Caco-2 (cell line): Measurements from ENCODE around the gene H1-8. TPM values are rescaled to one million over a fixed set of nuclear protein-coding genes. Genes with fewer than 3 reads are reported as not detected.

ENCODE experiments used
- BruUV-seq: library from RNA; stranded (reverse); fragments of 400-500 nt; replicated peaks from 2 replicates; lab custom pipeline; 2021; lab: Mats Ljungman, UMichigan
- CTCF ChIA-PET: fragments of 300-600 bp; sonication (Branson Sonifier 250); formaldehyde crosslinking; loops from one replicate; lab custom pipeline; 2022; ENCODE audit warnings: antibody characterized with exemption; lab: Charles Lee
- POLR2A ChIA-PET: fragments of 300-600 bp; sonication (Branson Sonifier 250); formaldehyde crosslinking; loops from one replicate; lab custom pipeline; 2022; ENCODE audit warnings: antibody characterized with exemption; lab: Charles Lee
- DNase-seq, 2 experiments: peaks; one replicate each; pipeline versions ENCODE4 v3.0.0 to v3.0.0-alpha.2; 2020 to 2022
- H3K27me3 ChIP-seq: replicated peaks from 2 replicates; pipeline ENCODE4 v1.6.0; 2011; ENCODE audit warnings: low read length; ENCODE audit not compliant: control insufficient read depth, insufficient read depth
- H3K36me3 ChIP-seq: 2 replicates; pipeline ENCODE4 v1.5.1; 2011; ENCODE audit warnings: low read length; ENCODE audit not compliant: control insufficient read depth, insufficient read depth
- H3K4me1 ChIP-seq: fragments of 250-450 bp; sonication (Bioruptor Pico); 2 replicates; pipeline ENCODE4 v1.5.1; 2020; ENCODE audit warnings: mild to moderate bottlenecking
- H3K4me3 ChIP-seq: 2 replicates; pipeline ENCODE4 v1.5.1; 2011; ENCODE audit warnings: low read depth, mild to moderate bottlenecking, control low read depth, low read length
- H3K9me3 ChIP-seq: fragments of 250-450 bp; sonication (Bioruptor Pico); 2 replicates; pipeline ENCODE4 v1.5.1; 2020; ENCODE audit warnings: mild to moderate bottlenecking, moderate library complexity
- H3K27ac Mint-ChIP-seq: one replicate; pipeline ENCODE4 v1.8.0; 2022; ENCODE audit warnings: mixed read lengths; ENCODE audit not compliant: unreplicated experiment
- H3K27me3 Mint-ChIP-seq: one replicate; pipeline ENCODE4 v1.8.0; 2022; ENCODE audit warnings: mixed read lengths; ENCODE audit not compliant: insufficient read depth, unreplicated experiment
- H3K36me3 Mint-ChIP-seq: one replicate; pipeline ENCODE4 v1.8.0; 2022; ENCODE audit warnings: mild to moderate bottlenecking, mixed read lengths; ENCODE audit not compliant: insufficient read depth, unreplicated experiment
- H3K4me1 Mint-ChIP-seq: one replicate; pipeline ENCODE4 v1.8.0; 2022; ENCODE audit warnings: low read depth, mixed read lengths; ENCODE audit not compliant: unreplicated experiment
- H3K4me3 Mint-ChIP-seq: one replicate; pipeline ENCODE4 v1.8.0; 2022; ENCODE audit warnings: mild to moderate bottlenecking, moderate library complexity, mixed read lengths; ENCODE audit not compliant: unreplicated experiment
- H3K9me3 Mint-ChIP-seq: one replicate; pipeline ENCODE4 v1.8.0; 2022; ENCODE audit warnings: mixed read lengths; ENCODE audit not compliant: unreplicated experiment
- CTCF ChIP-seq, 2 experiments: fragments of 200-600 bp in 1 of 2; IDR thresholded peaks; 1 replicate in 1 of 2; 2 replicates in 1 of 2; pipeline versions ENCODE4 v1.5.1 to v1.8.0; 2011 to 2022; ENCODE audit warnings: antibody characterized with exemption in 1 of 2, control low read depth in 1 of 2, inconsistent platforms in 1 of 2, low read depth in 1 of 2, low read length in 1 of 2, mild to moderate bottlenecking in 1 of 2, moderate library complexity in 1 of 2; ENCODE audit not compliant: insufficient read depth in 1 of 2, severe bottlenecking in 1 of 2, unreplicated experiment in 1 of 2
- intact Hi-C: fragments of 100-400 bp; cut with micrococcal nuclease; formaldehyde crosslinking; loops from one replicate; pipeline ENCODE4 v1.10.0; 2022; ENCODE audit not compliant: unreplicated experiment
- total RNA-seq: library from RNA; stranded (reverse); gene quantifications from 2 replicates; pipeline ENCODE4 v1.2.3, GENCODE V29; 2022

The H1-8 gene
- total RNA-seq, 1 experiment from 2014 or later: not detected

DNA sequence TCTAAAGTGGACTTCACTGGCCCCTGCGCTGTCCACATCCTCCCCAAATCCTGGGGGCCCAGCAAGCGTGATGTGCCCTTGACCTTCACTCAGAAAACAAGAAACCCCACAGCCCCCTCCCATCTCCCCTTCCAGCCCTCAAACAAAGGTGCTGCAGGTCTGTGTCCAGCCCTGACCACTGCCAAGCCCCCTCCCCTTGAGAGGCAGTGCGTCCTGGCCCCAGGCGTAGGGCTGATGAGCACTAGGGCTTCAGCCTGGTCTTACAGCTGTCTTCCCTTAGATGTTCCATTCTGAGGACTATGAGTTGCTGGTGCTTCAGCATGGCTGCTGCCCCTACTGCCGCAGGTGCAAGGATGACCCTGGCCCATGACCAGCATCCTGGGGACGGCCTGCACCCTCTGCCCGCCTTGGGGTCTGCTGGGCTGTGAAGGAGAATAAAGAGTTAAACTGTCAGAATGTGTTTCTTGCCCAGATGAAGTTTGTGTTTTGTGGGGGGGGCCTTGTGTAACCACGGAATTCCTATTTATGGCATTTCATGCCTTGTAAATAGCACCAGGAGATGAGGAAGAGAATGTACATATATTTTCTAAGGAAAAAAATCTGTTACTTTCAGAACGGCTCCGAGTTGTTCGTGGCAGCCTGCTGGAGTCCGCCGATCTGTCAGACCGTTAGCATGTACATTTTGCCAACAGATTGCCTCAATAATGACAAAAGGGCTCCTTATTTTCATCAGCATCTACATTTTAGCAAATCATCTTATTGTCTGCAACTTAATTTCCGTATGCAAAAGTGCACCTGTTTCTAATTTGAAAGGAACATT, 22.9 kb upstream of the H1-8 start:
- TF ChIP-seq CTCF (IDR thresholded peaks at IDR 0.05; ENCODE audit: insufficient read depth in 1 of 2, low read depth in 1 of 2, low read length in 1 of 2, severe bottlenecking in 1 of 2, unreplicated experiment in 1 of 2): no peak
- no peaks in the 10 kb centered on the region for H3K36me3 ChIP-seq
- ChIA-PET POLR2A (no interaction called here), CTCF (no interaction called here)
- no peaks in the 10 kb centered on the region for H3K9me3 ChIP-seq
- intact Hi-C loops: no loop called here
- DNase-seq: no peak
- BruUV-seq: no TSS peak
- H3K4me1 Mint-ChIP-seq: no peaks in the 10 kb centered on the region
- no peak overlapping the region for H3K27ac Mint-ChIP-seq
- H3K4me3 Mint-ChIP-seq: no peak overlapping the region
- H3K27me3 Mint-ChIP-seq: no peaks in the 10 kb centered on the region
- H3K4me3 ChIP-seq: no peak overlapping the region
- H3K36me3 Mint-ChIP-seq: peaks cover 6% of the 10 kb centered on the region
- H3K27me3 ChIP-seq: no peaks in the 10 kb centered on the region
- H3K4me1 ChIP-seq: no peaks in the 10 kb centered on the region
- H3K9me3 Mint-ChIP-seq: no peaks in the 10 kb centered on the region

DNA sequence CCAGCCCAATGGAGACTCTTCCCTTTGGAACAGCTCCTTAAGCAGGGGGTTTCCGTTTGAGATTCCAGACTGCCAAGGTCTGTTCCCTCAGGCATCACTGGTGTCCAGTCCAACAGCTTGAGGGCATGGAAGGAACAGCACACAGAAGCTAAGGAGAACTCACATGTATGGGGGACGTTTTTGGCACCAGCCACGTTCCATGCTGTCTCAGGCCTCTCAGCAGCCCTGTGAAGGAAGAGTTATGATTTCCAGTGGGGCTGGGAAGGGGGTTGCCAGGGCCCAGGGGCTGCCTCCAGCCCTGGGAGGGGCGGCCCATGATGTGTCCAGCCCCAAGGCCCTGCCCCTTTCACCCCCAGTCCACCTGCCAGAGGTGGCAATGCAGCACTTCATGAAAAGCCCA, 22.0 kb upstream of the H1-8 start:
- Histone ChIP-seq H3K27me3 (no peaks in the 10 kb centered on the region), H3K4me3 (no peak overlapping the region), H3K4me1 (no peaks in the 10 kb centered on the region), H3K36me3 (no peaks in the 10 kb centered on the region), H3K9me3 (no peaks in the 10 kb centered on the region)
- Mint-ChIP-seq H3K27ac (no peak overlapping the region), H3K36me3 (peaks cover 5% of the 10 kb centered on the region), H3K4me3 (no peak overlapping the region), H3K27me3 (no peaks in the 10 kb centered on the region), H3K4me1 (no peaks in the 10 kb centered on the region), H3K9me3 (no peaks in the 10 kb centered on the region)
- POLR2A ChIA-PET: no interaction called here
- CTCF ChIA-PET: no interaction called here
- TF ChIP-seq CTCF (IDR thresholded peaks at IDR 0.05; ENCODE audit: insufficient read depth in 1 of 2, low read depth in 1 of 2, low read length in 1 of 2, severe bottlenecking in 1 of 2, unreplicated experiment in 1 of 2): no peak
- no peak for DNase-seq
- no TSS peak for BruUV-seq
- intact Hi-C loops: no loop called here

GRCh38 chr3:129521611-129522010, 21.4 kb upstream of the H1-8 start:
- intact Hi-C loops: no loop called here
- no peaks in the 10 kb centered on the region for H3K36me3 ChIP-seq
- Mint-ChIP-seq H3K4me1 (no peaks in the 10 kb centered on the region), H3K36me3 (no peaks in the 10 kb centered on the region), H3K9me3 (no peaks in the 10 kb centered on the region), H3K27ac (no peak overlapping the region), H3K27me3 (no peaks in the 10 kb centered on the region), H3K4me3 (no peak overlapping the region)
- no peak for DNase-seq
- no peaks in the 10 kb centered on the region for H3K4me1 ChIP-seq
- H3K27me3 ChIP-seq: no peaks in the 10 kb centered on the region
- no TSS peak for BruUV-seq
- no peak for TF ChIP-seq CTCF (IDR thresholded peaks at IDR 0.05; ENCODE audit: insufficient read depth in 1 of 2, low read depth in 1 of 2, low read length in 1 of 2, severe bottlenecking in 1 of 2, unreplicated experiment in 1 of 2)
- no peaks in the 10 kb centered on the region for H3K9me3 ChIP-seq
- ChIA-PET POLR2A (no interaction called here), CTCF (no interaction called here)
- H3K4me3 ChIP-seq: no peak overlapping the region
